MCF 10A (cell line): ENCODE data around the gene CDH1. TPM values are rescaled to one million over a fixed set of nuclear protein-coding genes. Genes with fewer than 3 reads are reported as not detected.

ENCODE experiments used
- BruUV-seq: library from RNA; stranded (reverse); fragments of 400-500 nt; replicated peaks from 2 replicates; lab custom pipeline; 2021; lab: Mats Ljungman, UMichigan
- CTCF ChIA-PET: fragments of 300-600 bp; sonication (Branson Sonifier 250); formaldehyde crosslinking; extraction: SDS; loops from one replicate; lab custom pipeline; 2021; ENCODE audit warnings: antibody characterized with exemption, inconsistent platforms; lab: Yijun Ruan, JAX
- POLR2A ChIA-PET: fragments of 300-600, 350-650 bp; sonication (Branson Sonifier 250); formaldehyde crosslinking; extraction: SDS; loops from one replicate; lab custom pipeline; 2020; ENCODE audit warnings: antibody characterized with exemption, inconsistent platforms; lab: Yijun Ruan, JAX
- DNase-seq: peaks from one replicate; pipeline ENCODE4 v3.0.0-alpha.2; 2018; ENCODE audit not compliant: unreplicated experiment
- H3K27ac Mint-ChIP-seq: one replicate; pipeline ENCODE4 v1.8.0; 2022; ENCODE audit warnings: mild to moderate bottlenecking, low read depth, mixed read lengths; ENCODE audit not compliant: unreplicated experiment
- H3K27me3 Mint-ChIP-seq: one replicate; pipeline ENCODE4 v1.8.0; 2022; ENCODE audit warnings: mixed read lengths; ENCODE audit not compliant: insufficient read depth, unreplicated experiment
- H3K36me3 Mint-ChIP-seq: one replicate; pipeline ENCODE4 v1.8.0; 2022; ENCODE audit warnings: mild to moderate bottlenecking, moderate library complexity, mixed read lengths; ENCODE audit not compliant: insufficient read depth, unreplicated experiment
- H3K4me1 Mint-ChIP-seq: one replicate; pipeline ENCODE4 v1.8.0; 2022; ENCODE audit warnings: mixed read lengths; ENCODE audit not compliant: insufficient read depth, unreplicated experiment
- H3K4me3 Mint-ChIP-seq: one replicate; pipeline ENCODE4 v1.8.0; 2022; ENCODE audit warnings: mild to moderate bottlenecking, moderate library complexity, mixed read lengths; ENCODE audit not compliant: unreplicated experiment
- H3K9me3 Mint-ChIP-seq: one replicate; pipeline ENCODE4 v1.8.0; 2022; ENCODE audit warnings: mixed read lengths; ENCODE audit not compliant: unreplicated experiment
- intact Hi-C: fragments of 100-400 bp; cut with micrococcal nuclease; formaldehyde crosslinking; loops from 2 replicates; pipeline ENCODE4 v1.14.1; 2022
- total RNA-seq: library from RNA; stranded (reverse); gene quantifications from 2 replicates; pipeline ENCODE4 v1.2.3, GENCODE V29; 2022
- TF ChIP-seq, protein P1 (sequence below): fragments of 200-600 bp; IDR thresholded peaks from one replicate; pipeline ENCODE4 v1.8.0; 2022; ENCODE audit warnings: antibody characterized with exemption, mild to moderate bottlenecking; ENCODE audit not compliant: unreplicated experiment

The CDH1 gene
- total RNA-seq, 1 experiment from 2014 or later, result 37.6 TPM

DNA sequence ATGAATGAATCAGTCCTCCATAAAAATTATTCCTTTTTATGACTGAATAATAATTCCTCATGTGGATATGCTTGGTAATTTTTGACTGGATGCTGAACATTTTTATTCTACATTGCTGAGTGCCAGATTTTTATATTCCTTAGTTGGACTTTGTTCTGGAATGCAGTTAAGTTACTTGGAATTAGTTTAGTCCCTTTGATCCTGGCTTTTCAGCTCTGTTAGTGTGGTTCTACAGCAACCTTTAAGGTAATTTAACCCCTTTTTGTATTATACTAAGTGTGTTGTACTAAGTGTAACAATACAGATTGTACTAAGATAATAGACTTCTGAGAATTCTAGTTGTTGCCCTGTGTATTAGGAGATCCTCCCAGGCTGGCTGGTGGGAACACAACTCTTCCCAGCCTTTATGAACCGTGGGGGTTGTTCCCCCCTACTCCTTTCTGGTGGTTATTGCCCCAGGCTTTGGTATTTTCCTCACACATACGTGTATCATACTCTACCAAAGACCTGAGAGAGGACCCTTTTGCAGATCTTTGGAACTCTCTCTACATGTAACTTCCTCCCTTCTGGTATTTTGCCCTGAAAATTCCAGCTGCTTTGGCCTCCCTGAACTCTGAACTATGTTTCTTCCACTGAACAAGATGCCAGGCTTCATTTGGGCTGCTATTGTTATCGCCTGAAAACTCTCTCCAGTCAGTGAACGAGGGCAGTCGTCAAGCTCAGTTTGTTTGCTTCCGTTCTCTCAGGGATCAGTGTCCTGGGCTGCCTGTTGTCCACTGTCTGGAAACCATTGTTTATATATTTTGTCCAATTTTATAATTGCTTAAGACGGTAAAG is 136.8 kb downstream of the CDH1 start:
- Mint-ChIP-seq H3K9me3 (no peaks in the 10 kb centered on the region), H3K27me3 (no peaks in the 10 kb centered on the region), H3K36me3 (peaks cover 69% of the 10 kb centered on the region), H3K4me1 (peaks cover 6% of the 10 kb centered on the region), H3K4me3 (no peak overlapping the region), H3K27ac (no peak overlapping the region)
- TF ChIP-seq, protein P1, sequence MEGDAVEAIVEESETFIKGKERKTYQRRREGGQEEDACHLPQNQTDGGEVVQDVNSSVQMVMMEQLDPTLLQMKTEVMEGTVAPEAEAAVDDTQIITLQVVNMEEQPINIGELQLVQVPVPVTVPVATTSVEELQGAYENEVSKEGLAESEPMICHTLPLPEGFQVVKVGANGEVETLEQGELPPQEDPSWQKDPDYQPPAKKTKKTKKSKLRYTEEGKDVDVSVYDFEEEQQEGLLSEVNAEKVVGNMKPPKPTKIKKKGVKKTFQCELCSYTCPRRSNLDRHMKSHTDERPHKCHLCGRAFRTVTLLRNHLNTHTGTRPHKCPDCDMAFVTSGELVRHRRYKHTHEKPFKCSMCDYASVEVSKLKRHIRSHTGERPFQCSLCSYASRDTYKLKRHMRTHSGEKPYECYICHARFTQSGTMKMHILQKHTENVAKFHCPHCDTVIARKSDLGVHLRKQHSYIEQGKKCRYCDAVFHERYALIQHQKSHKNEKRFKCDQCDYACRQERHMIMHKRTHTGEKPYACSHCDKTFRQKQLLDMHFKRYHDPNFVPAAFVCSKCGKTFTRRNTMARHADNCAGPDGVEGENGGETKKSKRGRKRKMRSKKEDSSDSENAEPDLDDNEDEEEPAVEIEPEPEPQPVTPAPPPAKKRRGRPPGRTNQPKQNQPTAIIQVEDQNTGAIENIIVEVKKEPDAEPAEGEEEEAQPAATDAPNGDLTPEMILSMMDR, result no peak
- no peak for DNase-seq
- BruUV-seq, result no TSS peak
- CTCF ChIA-PET, result interaction anchor here (0.6 to 1.4 kb wide), 5 partner anchors 53 to 626 kb away, joined by 3 to 4 read pairs (median 3); no protein-coding TSS in a partner anchor
- POLR2A ChIA-PET, result no interaction called here
- intact Hi-C loops, result no loop called here

DNA sequence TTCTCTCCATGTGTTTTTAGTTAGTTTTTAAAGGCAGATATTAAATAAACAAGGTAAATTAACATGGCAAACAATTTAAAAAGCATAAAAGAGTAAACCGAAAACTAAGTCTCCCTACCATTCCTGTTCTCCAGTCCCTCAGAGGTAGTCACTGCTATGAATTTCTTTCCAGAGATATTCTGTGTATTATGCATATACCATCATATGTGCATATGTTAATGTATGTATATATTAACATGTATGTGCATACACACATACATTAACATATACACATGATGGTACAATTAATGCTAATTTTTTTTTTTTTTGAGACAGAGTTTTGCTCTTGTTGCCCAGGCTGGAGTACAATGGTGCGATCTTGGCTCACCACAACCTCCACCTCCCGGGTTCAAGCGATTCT is 138.8 kb downstream of the CDH1 start:
- H3K27ac Mint-ChIP-seq, result no peak overlapping the region

DNA sequence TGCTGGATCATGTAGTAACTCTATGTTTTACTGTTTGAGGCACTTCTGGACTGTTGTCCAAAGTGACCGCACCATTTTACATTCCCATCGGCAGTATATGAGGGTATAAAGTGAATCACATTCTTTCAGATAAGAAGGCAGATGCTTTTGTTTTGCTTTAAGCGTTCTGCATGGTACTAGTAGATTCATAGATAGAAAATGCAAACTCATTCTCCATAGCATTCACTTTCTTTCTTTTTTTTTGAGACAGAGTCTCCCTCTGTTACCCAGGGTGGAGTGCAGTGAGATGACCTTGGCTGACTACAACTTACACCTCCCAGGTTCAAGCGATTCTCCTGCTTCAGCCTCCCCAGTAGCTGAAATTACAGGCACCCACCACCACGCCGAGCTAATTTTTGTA is 146.6 kb downstream of the CDH1 start:
- TF ChIP-seq, protein P1, result no peak
- H3K9me3 Mint-ChIP-seq, result no peaks in the 10 kb centered on the region
- H3K27me3 Mint-ChIP-seq, result no peaks in the 10 kb centered on the region
- H3K4me1 Mint-ChIP-seq, result no peaks in the 10 kb centered on the region
- H3K27ac Mint-ChIP-seq, result no peak overlapping the region
- no TSS peak for BruUV-seq
- ChIA-PET POLR2A (no interaction called here), CTCF (no interaction called here)
- intact Hi-C loops, result no loop called here
- DNase-seq, result no peak
- no peak overlapping the region for H3K4me3 Mint-ChIP-seq
- peaks cover 32% of the 10 kb centered on the region for H3K36me3 Mint-ChIP-seq

More for the DNA sequence above, 138.8 kb downstream of the CDH1 start:
- H3K9me3 Mint-ChIP-seq, result no peaks in the 10 kb centered on the region
- TF ChIP-seq, protein P1, result no peak
- ChIA-PET POLR2A (no interaction called here), CTCF (no interaction called here)
- H3K36me3 Mint-ChIP-seq, result peaks cover 69% of the 10 kb centered on the region
- H3K4me3 Mint-ChIP-seq, result no peak overlapping the region
- BruUV-seq, result no TSS peak
- no peaks in the 10 kb centered on the region for H3K27me3 Mint-ChIP-seq
- DNase-seq, result no peak
- intact Hi-C loops, result no loop called here
- H3K4me1 Mint-ChIP-seq, result peaks cover 6% of the 10 kb centered on the region

DNA sequence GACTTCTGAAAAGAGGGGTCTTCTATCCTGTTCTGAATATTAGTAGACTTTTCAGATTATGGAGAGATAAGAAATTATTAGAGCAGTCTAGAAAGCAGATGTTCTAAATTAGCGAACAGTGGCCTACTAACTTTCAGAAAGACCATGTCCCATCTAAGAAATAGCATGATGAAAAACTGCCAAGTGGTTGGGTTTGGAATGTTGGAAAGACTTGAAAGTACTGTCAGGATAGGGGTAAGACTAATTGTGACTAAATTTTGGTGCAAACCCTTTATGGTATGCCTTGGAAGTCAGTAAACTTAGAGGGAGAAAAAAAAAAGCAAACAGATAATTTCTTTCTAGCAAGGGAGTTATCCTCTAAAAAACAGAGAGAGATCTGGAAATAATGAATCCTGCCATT is 147.3 kb downstream of the CDH1 start:
- TF ChIP-seq, protein P1, result no peak
- H3K4me1 Mint-ChIP-seq, result no peaks in the 10 kb centered on the region
- H3K27me3 Mint-ChIP-seq, result no peaks in the 10 kb centered on the region
- intact Hi-C loops, result no loop called here
- H3K27ac Mint-ChIP-seq, result no peak overlapping the region
- ChIA-PET CTCF (interaction anchor here (1.9 kb wide), 1 partner anchor 17 kb away, joined by 6 read pairs; no protein-coding TSS in a partner anchor), POLR2A (no interaction called here)
- DNase-seq, result no peak
- peaks cover 30% of the 10 kb centered on the region for H3K36me3 Mint-ChIP-seq
- H3K9me3 Mint-ChIP-seq, result no peaks in the 10 kb centered on the region
- BruUV-seq, result no TSS peak
- no peak overlapping the region for H3K4me3 Mint-ChIP-seq

Other genes with a start within 250 kb of the CDH1 start
- 25.5 and 29.3 TPM in 2 replicates for gene ZFP90, start 198.0 kb upstream of the CDH1 start, total RNA-seq
- gene CDH3, start 92.0 kb upstream of the CDH1 start, total RNA-seq, result 74.4 and 107 TPM in 2 replicates
- 14.6 and 21.8 TPM in 2 replicates for gene TANGO6, start 106.2 kb downstream of the CDH1 start, total RNA-seq